H9 (cell line): ENCODE measurements around the gene WDR82. TPM values are rescaled to one million over a fixed set of nuclear protein-coding genes. Genes with fewer than 3 reads are reported as not detected.

ENCODE experiments used
- DNase-seq: peaks from one replicate; pipeline ENCODE4 v3.0.0-alpha.2; 2017
- H2AFZ ChIP-seq: one replicate; pipeline ENCODE4 v1.6.1; 2013; ENCODE audit warnings: mild to moderate bottlenecking, low read length, control low read depth, moderate library complexity
- H2AK5ac ChIP-seq: 2 replicates; pipeline ENCODE4 v1.6.1; 2013; ENCODE audit warnings: low read length, control low read depth, mixed read lengths; ENCODE audit not compliant: insufficient read length
- H2BK120ac ChIP-seq: one replicate; pipeline ENCODE4 v1.6.1; 2013; ENCODE audit warnings: low read depth, mild to moderate bottlenecking, low read length, control low read depth, inconsistent platforms; ENCODE audit not compliant: poor library complexity, severe bottlenecking
- H2BK12ac ChIP-seq: 2 replicates; pipeline ENCODE4 v1.6.1; 2013; ENCODE audit warnings: low read length, control low read depth, mixed read lengths, low read depth; ENCODE audit not compliant: insufficient read length
- H2BK15ac ChIP-seq: 2 replicates; pipeline ENCODE4 v1.6.1; 2013; ENCODE audit warnings: low read depth, low read length, control low read depth
- H2BK20ac ChIP-seq: one replicate; pipeline ENCODE4 v1.6.1; 2013; ENCODE audit warnings: low read depth, mild to moderate bottlenecking, low read length, control low read depth, inconsistent platforms; ENCODE audit not compliant: poor library complexity, severe bottlenecking
- H2BK5ac ChIP-seq: 2 replicates; pipeline ENCODE4 v1.6.1; 2013; ENCODE audit warnings: low read length, control low read depth, mixed read lengths; ENCODE audit not compliant: insufficient read length
- H3K14ac ChIP-seq: 2 replicates; pipeline ENCODE4 v1.6.1; 2013; ENCODE audit warnings: low read length, control low read depth; ENCODE audit not compliant: insufficient read depth
- H3K18ac ChIP-seq: 2 replicates; pipeline ENCODE4 v1.6.1; 2013; ENCODE audit warnings: low read depth, mild to moderate bottlenecking, mixed read lengths, low read length, control low read depth; ENCODE audit not compliant: insufficient read length
- H3K23ac ChIP-seq: 2 replicates; pipeline ENCODE4 v1.6.1; 2013; ENCODE audit warnings: low read length, control low read depth, mixed read lengths, low read depth; ENCODE audit not compliant: insufficient read length
- H3K23me2 ChIP-seq: 2 replicates; pipeline ENCODE4 v1.6.1; 2013; ENCODE audit warnings: low read depth, mild to moderate bottlenecking, mixed read lengths, low read length, control low read depth; ENCODE audit not compliant: insufficient read length, poor library complexity, severe bottlenecking
- H3K27ac ChIP-seq: 2 replicates; pipeline ENCODE4 v1.5.1; 2013; ENCODE audit warnings: low read length, control low read depth, mixed read lengths, low read depth; ENCODE audit not compliant: insufficient read length
- H3K27me3 ChIP-seq: 2 replicates; pipeline ENCODE4 v1.6.1; 2013; ENCODE audit warnings: low read length, control low read depth, inconsistent platforms; ENCODE audit not compliant: insufficient read depth
- H3K4ac ChIP-seq: 2 replicates; pipeline ENCODE4 v1.6.1; 2013; ENCODE audit warnings: low read depth, mild to moderate bottlenecking, control low read depth, inconsistent platforms, low read length, moderate library complexity
- H3K4me1 ChIP-seq: 2 replicates; pipeline ENCODE4 v1.6.1; 2013; ENCODE audit warnings: low read length, control low read depth, inconsistent platforms; ENCODE audit not compliant: insufficient read depth
- H3K4me2 ChIP-seq: 2 replicates; pipeline ENCODE4 v1.6.1; 2013; ENCODE audit warnings: low read length, control low read depth, mixed read lengths; ENCODE audit not compliant: insufficient read length, insufficient read depth
- H3K56ac ChIP-seq: 2 replicates; pipeline ENCODE4 v1.6.1; 2013; ENCODE audit warnings: low read depth, mild to moderate bottlenecking, mixed read lengths, low read length, control low read depth; ENCODE audit not compliant: insufficient read length
- H3K79me1 ChIP-seq: 2 replicates; pipeline ENCODE4 v1.6.1; 2013; ENCODE audit warnings: low read depth, mild to moderate bottlenecking, moderate library complexity, low read length, control low read depth, inconsistent platforms; ENCODE audit not compliant: insufficient read depth, poor library complexity, severe bottlenecking
- H3K79me2 ChIP-seq: 2 replicates; pipeline ENCODE4 v1.6.1; 2013; ENCODE audit warnings: low read length, control low read depth, inconsistent platforms; ENCODE audit not compliant: insufficient read depth
- H3K9ac ChIP-seq: 2 replicates; pipeline ENCODE4 v1.6.1; 2013; ENCODE audit warnings: low read length, control low read depth, mixed read lengths; ENCODE audit not compliant: insufficient read length; ENCODE audit errors: extremely low read depth
- H3K9me3 ChIP-seq: one replicate; pipeline ENCODE4 v1.6.1; 2013; ENCODE audit warnings: low read depth, low read length, inconsistent platforms; ENCODE audit not compliant: control insufficient read depth
- H3T11ph ChIP-seq: one replicate; pipeline ENCODE4 v1.6.1; 2013; ENCODE audit warnings: mild to moderate bottlenecking, low read length, control low read depth, inconsistent platforms
- H4K20me1 ChIP-seq: one replicate; pipeline ENCODE4 v1.6.1; 2013; ENCODE audit not compliant: control insufficient read depth, insufficient read length, insufficient read depth
- H4K5ac ChIP-seq: 2 replicates; pipeline ENCODE4 v1.6.1; 2013; ENCODE audit warnings: low read depth, mild to moderate bottlenecking, mixed read lengths, low read length, control low read depth; ENCODE audit not compliant: insufficient read length
- H4K8ac ChIP-seq: replicated peaks from 2 replicates; pipeline ENCODE4 v1.6.1; 2013; ENCODE audit warnings: low read length, control low read depth, mixed read lengths, low read depth; ENCODE audit not compliant: insufficient read length
- H4K91ac ChIP-seq: 2 replicates; pipeline ENCODE4 v1.6.1; 2013; ENCODE audit warnings: low read depth, mild to moderate bottlenecking, moderate library complexity, mixed read lengths, low read length, control low read depth; ENCODE audit not compliant: insufficient read length
- H3K27ac Mint-ChIP-seq, 3 experiments: 2 replicates in 2 of 3; 3 replicates in 1 of 3; pipeline ENCODE4 v1.8.0; 2020 to 2021; ENCODE audit warnings: mixed read lengths in 3 of 3, mild to moderate bottlenecking in 1 of 3, moderate library complexity in 1 of 3
- H3K27me3 Mint-ChIP-seq: 2 replicates; pipeline ENCODE4 v1.8.0; 2021; ENCODE audit warnings: low read depth, mild to moderate bottlenecking, moderate library complexity, mixed read lengths
- H3K36me3 Mint-ChIP-seq, 3 experiments: 2 replicates in 2 of 3; 3 replicates in 1 of 3; pipeline ENCODE4 v1.8.0; 2020 to 2021; ENCODE audit warnings: low read depth in 3 of 3, mixed read lengths in 3 of 3; ENCODE audit not compliant: insufficient read depth in 1 of 3
- H3K4me1 Mint-ChIP-seq, 2 experiments: 2 replicates each; pipeline ENCODE4 v1.8.0; 2020; ENCODE audit warnings: mixed read lengths in 2 of 2
- H3K4me3 Mint-ChIP-seq, 2 experiments: 2 replicates in 1 of 2; 3 replicates in 1 of 2; pipeline ENCODE4 v1.8.0; 2020 to 2021; ENCODE audit warnings: mild to moderate bottlenecking in 2 of 2, mixed read lengths in 2 of 2, moderate library complexity in 1 of 2
- H3K9me3 Mint-ChIP-seq, 2 experiments: 2 replicates in 1 of 2; 3 replicates in 1 of 2; pipeline ENCODE4 v1.8.0; 2020; ENCODE audit warnings: mild to moderate bottlenecking in 2 of 2, mixed read lengths in 2 of 2, moderate library complexity in 1 of 2
- WGBS: extraction: QIAGEN DNeasy Blood & Tissue Kit; methylation state at CpG from one replicate; pipeline ENCODE4 v1.1.7; 2013; ENCODE audit warnings: missing lambda C conversion rate, low lambda C conversion rate, mixed read lengths; ENCODE audit not compliant: insufficient read length; ENCODE audit errors: extremely low coverage; 5-methylcytosine and 5-hydroxymethylcytosine counted together
- total RNA-seq: library from RNA; stranded (reverse); gene quantifications from 2 replicates; pipeline ENCODE4 v1.2.1, GENCODE V29; 2021
- TF ChIP-seq, protein P1 (sequence below): fragments of 200-600 bp; sonication (generic); conservative IDR thresholded peaks from 3 replicates; pipeline ENCODE4 v1.8.0; 2021; ENCODE audit warnings: antibody characterized with exemption, mild to moderate bottlenecking

Gene WDR82
- total RNA-seq, 1 experiment from 2014 or later = 83.1 TPM

DNA sequence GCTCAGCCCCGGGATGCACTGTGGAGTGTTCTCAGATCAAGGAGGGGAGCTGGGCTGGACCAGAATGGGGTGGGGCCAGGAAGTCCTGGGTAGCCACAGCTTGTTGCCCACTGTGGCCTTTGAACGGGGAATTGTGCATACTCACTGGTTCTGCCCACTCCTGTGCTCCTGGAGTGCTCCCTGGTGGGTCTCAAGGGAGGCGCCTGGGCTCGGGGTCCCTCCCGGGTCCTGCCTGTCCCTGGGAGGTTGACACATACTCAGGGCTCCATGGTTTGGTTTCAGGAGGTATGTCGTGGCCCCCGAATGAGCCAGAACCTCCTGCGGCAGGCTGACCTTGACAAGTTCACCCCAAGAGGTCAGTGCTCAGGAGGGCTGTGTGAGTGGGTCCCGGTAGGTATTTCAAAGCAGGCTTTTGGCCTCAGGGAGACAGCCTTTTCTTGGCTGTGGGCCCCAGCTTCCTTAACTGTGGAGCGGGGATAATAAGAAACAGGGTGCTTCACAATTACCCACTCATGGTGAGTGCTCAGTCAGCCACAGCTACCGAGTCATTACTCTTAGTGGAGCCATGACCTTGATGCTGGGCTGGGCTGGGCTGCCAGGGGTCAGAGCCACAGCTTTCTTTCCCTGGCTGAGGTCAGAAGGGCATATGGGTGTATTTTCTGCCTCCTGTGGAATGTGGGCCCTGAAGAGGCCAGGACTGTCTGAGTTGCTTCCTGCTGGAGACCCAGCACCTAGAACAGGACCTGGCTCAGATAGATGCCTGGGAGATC is 45.3 kb upstream of the WDR82 start:
- no peak overlapping the region for H3K9ac ChIP-seq
- TF ChIP-seq, protein P1, sequence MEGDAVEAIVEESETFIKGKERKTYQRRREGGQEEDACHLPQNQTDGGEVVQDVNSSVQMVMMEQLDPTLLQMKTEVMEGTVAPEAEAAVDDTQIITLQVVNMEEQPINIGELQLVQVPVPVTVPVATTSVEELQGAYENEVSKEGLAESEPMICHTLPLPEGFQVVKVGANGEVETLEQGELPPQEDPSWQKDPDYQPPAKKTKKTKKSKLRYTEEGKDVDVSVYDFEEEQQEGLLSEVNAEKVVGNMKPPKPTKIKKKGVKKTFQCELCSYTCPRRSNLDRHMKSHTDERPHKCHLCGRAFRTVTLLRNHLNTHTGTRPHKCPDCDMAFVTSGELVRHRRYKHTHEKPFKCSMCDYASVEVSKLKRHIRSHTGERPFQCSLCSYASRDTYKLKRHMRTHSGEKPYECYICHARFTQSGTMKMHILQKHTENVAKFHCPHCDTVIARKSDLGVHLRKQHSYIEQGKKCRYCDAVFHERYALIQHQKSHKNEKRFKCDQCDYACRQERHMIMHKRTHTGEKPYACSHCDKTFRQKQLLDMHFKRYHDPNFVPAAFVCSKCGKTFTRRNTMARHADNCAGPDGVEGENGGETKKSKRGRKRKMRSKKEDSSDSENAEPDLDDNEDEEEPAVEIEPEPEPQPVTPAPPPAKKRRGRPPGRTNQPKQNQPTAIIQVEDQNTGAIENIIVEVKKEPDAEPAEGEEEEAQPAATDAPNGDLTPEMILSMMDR = no peak
- WGBS = no CpG with 5 or more reads among the region's 11 CpGs

More for the DNA sequence above, 45.3 kb upstream of the WDR82 start:
- no peaks in the 10 kb centered on the region for H3K9me3 ChIP-seq
- Mint-ChIP-seq H3K36me3 (no peaks in the 10 kb centered on the region), H3K27me3 (peaks cover 21% of the 10 kb centered on the region), H3K27ac (peak overlapping the region in 1 of 3 experiments; percentile 77; a peak in 2 of 7 replicates), H3K4me1 (no peaks in the 10 kb centered on the region; a peak in 1 of 4 replicates), H3K4me3 (no peak overlapping the region), H3K9me3 (no peaks in the 10 kb centered on the region)
- H2BK15ac ChIP-seq = no peak overlapping the region
- H3K18ac ChIP-seq = no peak overlapping the region
- no peak overlapping the region for H3K4me2 ChIP-seq
- no peak overlapping the region for H3K56ac ChIP-seq
- H4K8ac ChIP-seq = no peak overlapping the region
- no peak overlapping the region for H2BK12ac ChIP-seq
- no peaks in the 10 kb centered on the region for H3K79me1 ChIP-seq
- no peak overlapping the region for H3K4ac ChIP-seq
- H3K14ac ChIP-seq = 0 out of 2 replicates have a peak overlapping the region, but pooled peaks have one; percentile 54
- H4K5ac ChIP-seq = no peak overlapping the region
- H2BK20ac ChIP-seq = no peak overlapping the region
- H3K4me1 ChIP-seq = no peaks in the 10 kb centered on the region
- H4K91ac ChIP-seq = no peak overlapping the region
- no peak overlapping the region for H3T11ph ChIP-seq
- H4K20me1 ChIP-seq = no peaks in the 10 kb centered on the region
- H3K27me3 ChIP-seq = no peaks in the 10 kb centered on the region
- H3K27ac ChIP-seq = no peak overlapping the region
- no peak overlapping the region for H2BK5ac ChIP-seq
- no peak for DNase-seq
- H3K23ac ChIP-seq = no peak overlapping the region
- H2AFZ ChIP-seq = no peak overlapping the region
- H2BK120ac ChIP-seq = no peak overlapping the region
- no peak overlapping the region for H2AK5ac ChIP-seq
- no peaks in the 10 kb centered on the region for H3K23me2 ChIP-seq
- H3K79me2 ChIP-seq = no peaks in the 10 kb centered on the region
